HL-60 (cell line): ENCODE measurements around the gene STXBP1.

Experiments
- DNase-seq, 2 experiments: peaks; one replicate each; pipeline ENCODE4 v3.0.0-alpha.2; 2010 to 2020; ENCODE audit warnings: low read depth in 1 of 2, low spot score in 1 of 2
- H3K27ac ChIP-seq: fragments of 250-450 bp; sonication (Bioruptor Pico); replicated peaks from 2 replicates; pipeline ENCODE4 v1.5.1; 2020; ENCODE audit warnings: mild to moderate bottlenecking, moderate library complexity
- H3K27me3 ChIP-seq: fragments of 250-450 bp; sonication (Bioruptor Pico); 2 replicates; pipeline ENCODE4 v1.5.1; 2021; ENCODE audit warnings: mild to moderate bottlenecking, moderate library complexity; ENCODE audit not compliant: insufficient read depth, poor library complexity, severe bottlenecking
- H3K4me3 ChIP-seq: replicated peaks from 2 replicates; pipeline ENCODE4 v1.5.1; 2011; ENCODE audit warnings: mild to moderate bottlenecking, control low read depth, low read length; ENCODE audit not compliant: insufficient read depth
- GABPA ChIP-seq: IDR thresholded peaks from 2 replicates; pipeline ENCODE4 v1.6.1; 2012; ENCODE audit warnings: low read depth
- POLR2AphosphoS5 ChIP-seq: IDR thresholded peaks from 2 replicates; pipeline ENCODE4 v1.6.1; 2012; ENCODE audit warnings: low read depth
- SPI1 ChIP-seq: IDR thresholded peaks from 2 replicates; pipeline ENCODE4 v1.6.1; 2012; ENCODE audit warnings: low read depth, mild to moderate bottlenecking, borderline replicate concordance
- TF ChIP-seq, protein P1 (sequence below): IDR thresholded peaks from one replicate; pipeline ENCODE4 v1.5.1; 2011; ENCODE audit warnings: low read length, control low read depth, inconsistent platforms; ENCODE audit not compliant: insufficient read depth
- TF ChIP-seq, protein P2 (sequence below): IDR thresholded peaks from 2 replicates; pipeline ENCODE4 v1.6.1; 2012; ENCODE audit warnings: low read depth; ENCODE audit not compliant: insufficient replicate concordance

STXBP1 gene

DNA sequence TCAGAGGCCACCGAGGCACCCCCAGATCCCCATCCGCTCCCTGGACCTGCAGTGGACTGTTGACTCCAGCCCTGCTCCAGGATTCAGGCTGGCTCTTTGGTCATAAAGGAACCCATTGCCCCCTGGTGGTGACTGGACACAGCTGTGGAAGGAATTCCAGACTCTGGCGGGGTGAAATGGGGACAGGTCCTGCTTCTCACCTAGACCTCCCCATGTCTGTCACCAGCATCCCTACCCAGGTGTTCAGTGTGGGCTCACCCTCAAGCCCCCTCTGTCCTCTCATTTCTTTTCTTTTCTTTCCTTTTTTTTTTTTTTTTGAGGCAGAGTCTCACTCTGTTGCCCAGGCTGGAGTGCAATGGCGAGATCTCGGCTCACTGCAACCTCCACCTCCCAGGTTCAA, 25.5 kb upstream of the STXBP1 start:
- Histone ChIP-seq H3K27me3 (no peaks in the 10 kb centered on the region), H3K4me3 (no peak overlapping the region), H3K27ac (no peak overlapping the region)
- peak in 1 of 2 experiments; percentile 70 for DNase-seq
- TF ChIP-seq, protein P1, sequence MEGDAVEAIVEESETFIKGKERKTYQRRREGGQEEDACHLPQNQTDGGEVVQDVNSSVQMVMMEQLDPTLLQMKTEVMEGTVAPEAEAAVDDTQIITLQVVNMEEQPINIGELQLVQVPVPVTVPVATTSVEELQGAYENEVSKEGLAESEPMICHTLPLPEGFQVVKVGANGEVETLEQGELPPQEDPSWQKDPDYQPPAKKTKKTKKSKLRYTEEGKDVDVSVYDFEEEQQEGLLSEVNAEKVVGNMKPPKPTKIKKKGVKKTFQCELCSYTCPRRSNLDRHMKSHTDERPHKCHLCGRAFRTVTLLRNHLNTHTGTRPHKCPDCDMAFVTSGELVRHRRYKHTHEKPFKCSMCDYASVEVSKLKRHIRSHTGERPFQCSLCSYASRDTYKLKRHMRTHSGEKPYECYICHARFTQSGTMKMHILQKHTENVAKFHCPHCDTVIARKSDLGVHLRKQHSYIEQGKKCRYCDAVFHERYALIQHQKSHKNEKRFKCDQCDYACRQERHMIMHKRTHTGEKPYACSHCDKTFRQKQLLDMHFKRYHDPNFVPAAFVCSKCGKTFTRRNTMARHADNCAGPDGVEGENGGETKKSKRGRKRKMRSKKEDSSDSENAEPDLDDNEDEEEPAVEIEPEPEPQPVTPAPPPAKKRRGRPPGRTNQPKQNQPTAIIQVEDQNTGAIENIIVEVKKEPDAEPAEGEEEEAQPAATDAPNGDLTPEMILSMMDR: peak; percentile 83
- TF ChIP-seq, protein P2, sequence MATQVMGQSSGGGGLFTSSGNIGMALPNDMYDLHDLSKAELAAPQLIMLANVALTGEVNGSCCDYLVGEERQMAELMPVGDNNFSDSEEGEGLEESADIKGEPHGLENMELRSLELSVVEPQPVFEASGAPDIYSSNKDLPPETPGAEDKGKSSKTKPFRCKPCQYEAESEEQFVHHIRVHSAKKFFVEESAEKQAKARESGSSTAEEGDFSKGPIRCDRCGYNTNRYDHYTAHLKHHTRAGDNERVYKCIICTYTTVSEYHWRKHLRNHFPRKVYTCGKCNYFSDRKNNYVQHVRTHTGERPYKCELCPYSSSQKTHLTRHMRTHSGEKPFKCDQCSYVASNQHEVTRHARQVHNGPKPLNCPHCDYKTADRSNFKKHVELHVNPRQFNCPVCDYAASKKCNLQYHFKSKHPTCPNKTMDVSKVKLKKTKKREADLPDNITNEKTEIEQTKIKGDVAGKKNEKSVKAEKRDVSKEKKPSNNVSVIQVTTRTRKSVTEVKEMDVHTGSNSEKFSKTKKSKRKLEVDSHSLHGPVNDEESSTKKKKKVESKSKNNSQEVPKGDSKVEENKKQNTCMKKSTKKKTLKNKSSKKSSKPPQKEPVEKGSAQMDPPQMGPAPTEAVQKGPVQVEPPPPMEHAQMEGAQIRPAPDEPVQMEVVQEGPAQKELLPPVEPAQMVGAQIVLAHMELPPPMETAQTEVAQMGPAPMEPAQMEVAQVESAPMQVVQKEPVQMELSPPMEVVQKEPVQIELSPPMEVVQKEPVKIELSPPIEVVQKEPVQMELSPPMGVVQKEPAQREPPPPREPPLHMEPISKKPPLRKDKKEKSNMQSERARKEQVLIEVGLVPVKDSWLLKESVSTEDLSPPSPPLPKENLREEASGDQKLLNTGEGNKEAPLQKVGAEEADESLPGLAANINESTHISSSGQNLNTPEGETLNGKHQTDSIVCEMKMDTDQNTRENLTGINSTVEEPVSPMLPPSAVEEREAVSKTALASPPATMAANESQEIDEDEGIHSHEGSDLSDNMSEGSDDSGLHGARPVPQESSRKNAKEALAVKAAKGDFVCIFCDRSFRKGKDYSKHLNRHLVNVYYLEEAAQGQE: no peak
- TF ChIP-seq GABPA: no peak
- no peak for TF ChIP-seq SPI1

DNA sequence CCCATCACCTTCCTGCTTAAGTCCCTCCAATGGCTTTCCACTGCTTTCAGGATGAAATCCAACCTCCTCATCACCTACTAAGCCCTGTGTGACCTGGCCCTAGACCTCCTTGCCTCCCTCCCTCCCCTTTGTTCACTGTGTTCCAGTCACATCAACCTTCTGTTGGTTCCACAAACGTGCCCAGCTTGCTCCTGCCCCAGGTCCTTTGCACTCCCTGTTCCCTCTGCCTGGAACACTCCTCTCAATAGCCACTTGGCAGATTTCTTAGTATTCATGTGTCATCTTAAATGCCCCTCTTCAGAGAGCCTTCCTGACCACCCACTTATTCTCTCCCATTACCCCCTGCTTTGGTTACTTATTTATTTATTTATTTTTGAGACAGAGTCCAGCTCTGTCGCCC, 24.1 kb upstream of the STXBP1 start:
- TF ChIP-seq POLR2AphosphoS5: no peak
- TF ChIP-seq SPI1: no peak
- TF ChIP-seq, protein P2: no peak
- TF ChIP-seq GABPA: no peak
- TF ChIP-seq, protein P1: no peak
- Histone ChIP-seq H3K4me3 (no peak overlapping the region), H3K27me3 (no peaks in the 10 kb centered on the region), H3K27ac (no peak overlapping the region)
- no peak for DNase-seq

DNA sequence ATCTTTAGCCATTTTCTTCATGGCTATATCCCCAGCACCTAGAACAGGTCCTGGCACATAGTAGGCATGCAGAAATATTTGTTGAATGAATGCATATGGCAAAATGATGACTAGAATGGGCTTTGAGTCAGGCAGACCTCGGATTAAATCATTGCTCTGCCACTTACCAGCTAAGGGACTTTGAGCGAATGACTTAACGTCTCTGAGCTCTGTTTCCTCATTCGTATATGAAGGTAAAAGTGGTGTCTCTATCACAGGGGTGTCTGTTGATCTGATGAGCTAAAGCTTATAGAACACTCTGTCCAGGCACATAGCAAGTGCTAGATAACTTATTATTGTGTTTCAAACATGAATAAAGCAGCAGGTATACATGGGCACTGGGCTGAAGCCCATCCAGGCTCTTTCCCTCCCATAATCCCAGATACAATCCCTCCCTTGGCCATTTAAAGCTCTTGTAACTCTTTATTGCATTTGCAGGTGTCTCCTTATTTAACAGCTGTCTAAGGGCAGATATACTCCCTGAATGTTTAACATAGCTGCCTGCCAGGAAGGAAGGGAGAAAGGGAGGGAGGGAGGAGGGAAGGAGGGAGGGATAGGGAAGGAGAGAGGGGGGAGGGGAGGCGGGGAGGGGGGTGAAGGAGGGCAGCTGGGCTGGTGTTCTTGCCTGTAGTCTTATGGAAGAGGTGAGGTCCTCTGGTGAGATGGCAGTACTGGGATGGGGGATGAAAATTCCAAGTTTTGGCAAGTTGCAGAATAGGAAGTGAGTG, 23.2 kb upstream of the STXBP1 start:
- no peak for TF ChIP-seq POLR2AphosphoS5
- TF ChIP-seq, protein P2: no peak
- no peak for TF ChIP-seq GABPA
- TF ChIP-seq SPI1: no peak
- TF ChIP-seq, protein P1: no peak
- Histone ChIP-seq H3K4me3 (no peak overlapping the region), H3K27ac (no peak overlapping the region), H3K27me3 (no peaks in the 10 kb centered on the region)
- DNase-seq: no peak
